Measurements from ENCODE around the gene HSBP1L1. TPM values are rescaled to one million over a fixed set of nuclear protein-coding genes. Genes with fewer than 3 reads are reported as not detected.
"Not testable (repeated sequence)": the region's sequence is repeated elsewhere in the genome, so short reads cannot be mapped to it uniquely, and the experiment has no call there.

The HSBP1L1 gene
- total RNA-seq, 1 experiment from 2014 or later: not detected

DNA sequence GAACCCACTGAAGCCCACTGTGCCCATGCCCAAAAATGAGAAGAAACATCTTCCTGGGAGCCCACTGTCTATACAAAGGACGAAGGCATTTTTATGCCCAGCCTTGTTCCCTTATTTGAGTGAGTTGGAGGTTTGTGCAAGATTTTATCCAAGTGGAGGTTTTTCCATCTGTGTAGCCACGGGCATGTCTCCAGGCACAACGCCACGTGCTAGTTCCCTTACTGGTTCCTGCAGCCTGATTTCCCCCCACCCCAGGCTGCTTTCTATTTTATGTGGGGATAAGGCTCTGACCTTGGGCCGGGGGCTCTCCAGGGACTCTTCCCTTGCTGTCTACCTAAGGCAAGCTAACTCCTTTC, 46.1 kb downstream of the HSBP1L1 start:
- TF ChIP-seq, protein P1, sequence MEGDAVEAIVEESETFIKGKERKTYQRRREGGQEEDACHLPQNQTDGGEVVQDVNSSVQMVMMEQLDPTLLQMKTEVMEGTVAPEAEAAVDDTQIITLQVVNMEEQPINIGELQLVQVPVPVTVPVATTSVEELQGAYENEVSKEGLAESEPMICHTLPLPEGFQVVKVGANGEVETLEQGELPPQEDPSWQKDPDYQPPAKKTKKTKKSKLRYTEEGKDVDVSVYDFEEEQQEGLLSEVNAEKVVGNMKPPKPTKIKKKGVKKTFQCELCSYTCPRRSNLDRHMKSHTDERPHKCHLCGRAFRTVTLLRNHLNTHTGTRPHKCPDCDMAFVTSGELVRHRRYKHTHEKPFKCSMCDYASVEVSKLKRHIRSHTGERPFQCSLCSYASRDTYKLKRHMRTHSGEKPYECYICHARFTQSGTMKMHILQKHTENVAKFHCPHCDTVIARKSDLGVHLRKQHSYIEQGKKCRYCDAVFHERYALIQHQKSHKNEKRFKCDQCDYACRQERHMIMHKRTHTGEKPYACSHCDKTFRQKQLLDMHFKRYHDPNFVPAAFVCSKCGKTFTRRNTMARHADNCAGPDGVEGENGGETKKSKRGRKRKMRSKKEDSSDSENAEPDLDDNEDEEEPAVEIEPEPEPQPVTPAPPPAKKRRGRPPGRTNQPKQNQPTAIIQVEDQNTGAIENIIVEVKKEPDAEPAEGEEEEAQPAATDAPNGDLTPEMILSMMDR (conservative IDR thresholded peaks at IDR 0.05): no peak
- Histone ChIP-seq H2BK12ac (ENCODE audit: insufficient read length, low read depth, low read length) (no peak overlapping the region), H3K14ac (ENCODE audit: insufficient read depth, low read length) (no peak overlapping the region), H3K9ac (ENCODE audit: extremely low read depth, insufficient read length, low read length) (no peak overlapping the region), H3K23me2 (ENCODE audit: insufficient read length, low read depth, low read length, poor library complexity, severe bottlenecking) (no peaks in the 10 kb centered on the region), H2BK15ac (ENCODE audit: low read depth, low read length) (no peak overlapping the region), H4K8ac (replicated peaks; ENCODE audit: insufficient read length, low read depth, low read length) (no peak overlapping the region), H3T11ph (ENCODE audit: low read length) (no peak overlapping the region), H3K79me1 (ENCODE audit: insufficient read depth, low read depth, low read length, poor library complexity, severe bottlenecking) (no peaks in the 10 kb centered on the region), H3K79me2 (ENCODE audit: insufficient read depth, low read length) (no peaks in the 10 kb centered on the region), H2AFZ (ENCODE audit: low read length) (no peak overlapping the region), H3K23ac (ENCODE audit: insufficient read length, low read depth, low read length) (no peak overlapping the region), H4K20me1 (ENCODE audit: control insufficient read depth, insufficient read depth, insufficient read length) (no peaks in the 10 kb centered on the region), H3K18ac (ENCODE audit: insufficient read length, low read depth, low read length) (no peak overlapping the region), H4K5ac (ENCODE audit: insufficient read length, low read depth, low read length) (no peak overlapping the region), H3K4me2 (ENCODE audit: insufficient read depth, insufficient read length, low read length) (no peak overlapping the region), H2AK5ac (ENCODE audit: insufficient read length, low read length) (no peak overlapping the region), H3K56ac (ENCODE audit: insufficient read length, low read depth, low read length) (no peak overlapping the region), H3K27me3 (ENCODE audit: insufficient read depth, low read length) (no peaks in the 10 kb centered on the region), H4K91ac (ENCODE audit: insufficient read length, low read depth, low read length) (no peak overlapping the region), H3K4me1 (ENCODE audit: insufficient read depth, low read length) (no peaks in the 10 kb centered on the region; the same call in 1 of the 2 replicates), H2BK5ac (ENCODE audit: insufficient read length, low read length) (no peak overlapping the region), H3K27ac (ENCODE audit: insufficient read length, low read depth, low read length) (no peak overlapping the region), H2BK120ac (ENCODE audit: low read depth, low read length, poor library complexity, severe bottlenecking) (no peak overlapping the region), H3K9me3 (ENCODE audit: control insufficient read depth, low read depth, low read length) (no peaks in the 10 kb centered on the region), H2BK20ac (ENCODE audit: low read depth, low read length, poor library complexity, severe bottlenecking) (no peak overlapping the region), H3K4ac (ENCODE audit: low read depth, low read length) (no peak overlapping the region)
- no CpG with 5 or more reads among the region's 5 CpGs for WGBS (ENCODE audit: extremely low coverage, insufficient read length, low lambda C conversion rate)
- no peak for DNase-seq
- Mint-ChIP-seq H3K27ac (no peak overlapping the region; a peak in 1 of 7 replicates), H3K36me3 (ENCODE audit: insufficient read depth in 1 of 3, low read depth in 3 of 3) (peaks cover 10 to 37% (median 12%) of the 10 kb centered on the region in 3 experiments), H3K27me3 (ENCODE audit: low read depth) (no peaks in the 10 kb centered on the region; the same call in 1 of the 2 replicates), H3K4me3 (no peak overlapping the region), H3K9me3 (peaks cover 66 to 70% of the 10 kb centered on the region in 2 experiments), H3K4me1 (peaks cover 13 to 17% of the 10 kb centered on the region in 2 experiments)

DNA sequence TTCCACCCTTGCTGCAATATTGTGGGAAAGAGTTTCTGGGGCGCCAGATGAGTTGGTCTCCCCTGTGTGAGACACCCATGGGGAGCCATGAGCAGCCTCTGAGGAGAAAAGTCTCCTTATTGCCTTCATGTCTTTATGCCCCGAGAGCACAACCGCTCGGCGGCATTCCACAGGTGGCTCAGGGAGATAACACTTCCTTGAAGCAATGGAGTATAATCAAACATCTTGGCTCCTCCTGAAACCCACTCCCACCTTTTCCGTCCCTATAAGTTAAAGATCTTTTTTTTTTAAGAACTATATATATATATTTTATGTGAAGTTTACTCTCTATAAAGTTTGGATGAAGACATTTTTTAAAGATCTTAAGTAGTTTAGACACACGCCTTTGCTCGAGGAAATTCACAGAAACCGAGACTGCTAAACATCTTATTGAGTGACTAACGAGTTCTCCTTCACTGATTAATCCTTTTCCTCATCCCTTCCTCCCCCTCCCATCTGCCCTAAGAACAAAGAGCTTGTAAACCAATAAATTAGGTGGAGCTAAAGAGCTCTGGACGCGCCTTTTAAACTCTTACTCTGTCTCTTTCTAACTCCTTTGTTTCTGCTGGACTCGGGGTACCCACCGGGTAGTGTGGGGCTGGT, 47.2 kb downstream of the HSBP1L1 start:
- H3K79me2 ChIP-seq (ENCODE audit: insufficient read depth, low read length); H4K8ac ChIP-seq (replicated peaks; ENCODE audit: insufficient read length, low read depth, low read length); H3K79me1 ChIP-seq (ENCODE audit: insufficient read depth, low read depth, low read length, poor library complexity, severe bottlenecking); H3K27me3 ChIP-seq (ENCODE audit: insufficient read depth, low read length); H2BK120ac ChIP-seq (ENCODE audit: low read depth, low read length, poor library complexity, severe bottlenecking); H3K4ac ChIP-seq (ENCODE audit: low read depth, low read length); H2BK12ac ChIP-seq (ENCODE audit: insufficient read length, low read depth, low read length); H3K4me3 Mint-ChIP-seq; DNase-seq; H3K4me2 ChIP-seq (ENCODE audit: insufficient read depth, insufficient read length, low read length); H3K9ac ChIP-seq (ENCODE audit: extremely low read depth, insufficient read length, low read length); H4K5ac ChIP-seq (ENCODE audit: insufficient read length, low read depth, low read length); H3K14ac ChIP-seq (ENCODE audit: insufficient read depth, low read length); H3K27ac Mint-ChIP-seq; H3K9me3 ChIP-seq (ENCODE audit: control insufficient read depth, low read depth, low read length); H2BK15ac ChIP-seq (ENCODE audit: low read depth, low read length); H3K18ac ChIP-seq (ENCODE audit: insufficient read length, low read depth, low read length); H3K27ac ChIP-seq (ENCODE audit: insufficient read length, low read depth, low read length); H4K91ac ChIP-seq (ENCODE audit: insufficient read length, low read depth, low read length); H2BK20ac ChIP-seq (ENCODE audit: low read depth, low read length, poor library complexity, severe bottlenecking); H2BK5ac ChIP-seq (ENCODE audit: insufficient read length, low read length); H3K23ac ChIP-seq (ENCODE audit: insufficient read length, low read depth, low read length); H3K4me1 ChIP-seq (ENCODE audit: insufficient read depth, low read length); H3K23me2 ChIP-seq (ENCODE audit: insufficient read length, low read depth, low read length, poor library complexity, severe bottlenecking); H2AK5ac ChIP-seq (ENCODE audit: insufficient read length, low read length); H3K27me3 Mint-ChIP-seq (ENCODE audit: low read depth); H4K20me1 ChIP-seq (ENCODE audit: control insufficient read depth, insufficient read depth, insufficient read length); H3K56ac ChIP-seq (ENCODE audit: insufficient read length, low read depth, low read length); H2AFZ ChIP-seq (ENCODE audit: low read length); H3T11ph ChIP-seq (ENCODE audit: low read length): not testable (repeated sequence)
- no CpG with 5 or more reads among the region's 14 CpGs for WGBS (ENCODE audit: extremely low coverage, insufficient read length, low lambda C conversion rate)
- peaks cover 8 to 33% (median 10%) of the 10 kb centered on the region in 3 experiments for H3K36me3 Mint-ChIP-seq (ENCODE audit: insufficient read depth in 1 of 3, low read depth in 3 of 3)
- peaks cover 63 to 67% of the 10 kb centered on the region in 2 experiments for H3K9me3 Mint-ChIP-seq
- H3K4me1 Mint-ChIP-seq: peaks cover 11 to 14% of the 10 kb centered on the region in 2 experiments; a peak in 3 of 4 replicates
